NCI-H187 (cell line): Measurements from ENCODE around the gene TKTL2.
"Not testable (repeated sequence)": the region's sequence is repeated elsewhere in the genome, so short reads cannot be mapped to it uniquely, and the experiment has no call there.

ENCODE experiments used
- DNase-seq, 2 experiments: peaks; one replicate each; lab custom pipeline; 2025; lab: John Stamatoyannopoulos, UW

Gene TKTL2

DNA sequence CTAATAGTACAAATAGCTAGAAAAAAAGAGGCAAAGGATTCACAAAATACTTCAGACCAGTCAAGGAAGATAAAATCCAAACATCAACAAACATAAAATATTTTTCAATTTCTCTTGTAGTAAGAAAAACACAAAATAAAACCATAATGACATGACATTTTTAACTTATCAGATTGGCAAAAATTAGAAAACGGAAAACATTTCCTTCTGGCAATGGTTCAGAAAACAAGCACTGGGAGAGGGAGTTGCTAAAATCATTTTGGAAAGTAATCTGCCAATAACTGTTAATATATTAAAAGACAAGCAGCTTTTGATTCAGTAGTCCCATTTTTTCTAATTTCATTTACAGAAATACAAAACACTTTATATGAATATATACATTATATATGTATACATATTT, 26.1 kb downstream of the TKTL2 start:
- no peak for DNase-seq

- not testable (repeated sequence) for DNase-seq
Measured at GRCh38 chr4:163447023-163447422, 26.5 kb downstream of the TKTL2 start.

DNA sequence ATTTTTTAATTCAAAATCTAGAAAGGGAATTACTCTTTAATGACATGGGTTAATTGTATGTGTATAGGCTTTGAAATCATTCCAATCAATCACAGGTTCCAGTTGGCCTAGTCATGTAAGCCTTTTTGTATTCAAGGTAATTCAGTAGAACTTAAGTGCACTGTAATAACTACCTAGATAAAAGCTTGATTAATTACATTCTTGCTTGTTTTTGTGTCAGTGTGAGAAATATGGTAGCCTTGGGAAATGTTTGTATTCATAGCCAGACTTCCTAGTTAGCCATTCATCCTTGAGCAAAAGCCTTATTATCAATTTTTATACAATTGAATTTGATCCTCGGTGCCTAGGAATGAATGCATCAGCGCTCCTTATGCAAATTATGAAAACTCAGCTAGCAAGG, 33.5 kb downstream of the TKTL2 start:
- DNase-seq: no peak
